Brain microvascular endothelial cell (primary cell): ENCODE data around the gene KASH5.

Experiments used
- DNase-seq: peaks from one replicate; pipeline ENCODE4 v3.0.0-alpha.2; 2020
- H3K27ac ChIP-seq: fragments of 250-450 bp; sonication (Bioruptor Pico); 2 replicates; pipeline ENCODE4 v1.5.1; 2020; ENCODE audit warnings: mild to moderate bottlenecking, moderate library complexity
- H3K27me3 ChIP-seq: fragments of 250-450 bp; sonication (Bioruptor Pico); replicated peaks from 2 replicates; pipeline ENCODE4 v1.5.1; 2020; ENCODE audit warnings: mild to moderate bottlenecking
- H3K36me3 ChIP-seq: fragments of 250-450 bp; sonication (Bioruptor Pico); replicated peaks from 2 replicates; pipeline ENCODE4 v1.5.1; 2020; ENCODE audit warnings: mild to moderate bottlenecking
- H3K4me3 ChIP-seq: 2 replicates; pipeline ENCODE4 v1.5.1; 2011; ENCODE audit warnings: low read depth, mild to moderate bottlenecking, control low read depth, low read length, moderate library complexity
- CTCF ChIP-seq: IDR thresholded peaks from 2 replicates; pipeline ENCODE4 v1.5.1; 2011; ENCODE audit warnings: low read depth, mild to moderate bottlenecking, moderate library complexity, low read length, control low read depth, inconsistent platforms; ENCODE audit errors: missing control alignments
- in situ Hi-C: cut with HindIII; loops from 2 replicates; pipeline ENCODE4 v1.10.0; 2017; ENCODE audit warnings: low sequenced_read_pairs, low pct_ligation_motif_present

KASH5 gene

GRCh38 chr19:49422407-49423070, 34.5 kb downstream of the KASH5 start:
- in situ Hi-C loops = no loop called here
- Histone ChIP-seq H3K27me3 (peaks cover 70% of the 10 kb centered on the region), H3K4me3 (no peak overlapping the region), H3K27ac (no peak overlapping the region), H3K36me3 (no peaks in the 10 kb centered on the region)
- peak; percentile 32 for TF ChIP-seq CTCF
- DNase-seq = no peak

- DNase-seq = no peak
- in situ Hi-C loops = no loop called here
- no peaks in the 10 kb centered on the region for H3K36me3 ChIP-seq
- no peak within 1 kb of the TSS for H3K4me3 ChIP-seq
- TF ChIP-seq CTCF = no peak
- H3K27ac ChIP-seq = no peak within 1 kb of the TSS
- peaks cover 77% of the 10 kb centered on the region for H3K27me3 ChIP-seq
These were observed 35.3 kb downstream of the KASH5 start, which contains the start of gene PTH2 for GRCh38 chr19:49423071-49423984. Gene PTH2, minus strand, starts transcription at chr19:49423441. Its CDS starts 102 bp downstream, at chr19:49423339.

GRCh38 chr19:49423985-49424303, 35.9 kb downstream of the KASH5 start:
- no peak overlapping the region for H3K27ac ChIP-seq
- H3K36me3 ChIP-seq = no peaks in the 10 kb centered on the region
- DNase-seq = no peak
- in situ Hi-C loops = no loop called here
- peaks cover 82% of the 10 kb centered on the region for H3K27me3 ChIP-seq
- no peak for TF ChIP-seq CTCF
- H3K4me3 ChIP-seq = no peak overlapping the region

- no peak within 1 kb of the TSS for H3K4me3 ChIP-seq
These were observed 37.1 kb downstream of the KASH5 start, which contains the start of gene GFY for GRCh38 chr19:49425178-49425577. Gene GFY, plus strand, starts transcription at chr19:49425388. Its CDS starts 1,043 bp downstream, at chr19:49426431.

GRCh38 chr19:49425922-49426592, 38.0 kb downstream of the KASH5 start:
- no peak overlapping the region for H3K27ac ChIP-seq
- H3K4me3 ChIP-seq = no peak overlapping the region
- H3K36me3 ChIP-seq = no peaks in the 10 kb centered on the region
- in situ Hi-C loops = no loop called here
- TF ChIP-seq CTCF = no peak
- peaks cover 91% of the 10 kb centered on the region for H3K27me3 ChIP-seq
- no peak for DNase-seq

More at GRCh38 chr19:49425178-49425577, 37.1 kb downstream of the KASH5 start, which contains the start of gene GFY:
- Histone ChIP-seq H3K36me3 (no peaks in the 10 kb centered on the region), H3K27me3 (peaks cover 91% of the 10 kb centered on the region), H3K27ac (no peak within 1 kb of the TSS)
- no peak for DNase-seq
- no peak for TF ChIP-seq CTCF
- in situ Hi-C loops = no loop called here
